Endothelial cell of umbilical vein (primary cell): ENCODE results near the gene PDLIM5. TPM values are rescaled to one million over a fixed set of nuclear protein-coding genes. Genes with fewer than 3 reads are reported as not detected.

Experiments used
- BruUV-seq: library from RNA; stranded (reverse); fragments of 400-500 nt; replicated peaks from 2 replicates; lab custom pipeline; 2021; lab: Mats Ljungman, UMichigan
- CTCF ChIA-PET: fragments of 300-600, 350-600 bp; sonication (Branson Sonifier 250); formaldehyde crosslinking; loops from one replicate; lab custom pipeline; 2021; ENCODE audit warnings: antibody characterized with exemption, inconsistent platforms; lab: Charles Lee
- POLR2A ChIA-PET: fragments of 300-600, 350-600 bp; sonication (Branson Sonifier 250); formaldehyde crosslinking; loops from one replicate; lab custom pipeline; 2021; ENCODE audit warnings: antibody characterized with exemption, inconsistent platforms; lab: Charles Lee
- DNase-seq: peaks from one replicate; pipeline ENCODE4 v3.0.0-alpha.2; 2011; ENCODE audit warnings: low read depth, low spot score
- FAIRE-seq: peaks from 2 replicates; lab custom pipeline; 2011; peaks lifted over from hg19 to GRCh38; lab: Jason Lieb, UNC
- H2AFZ ChIP-seq: 2 replicates; pipeline ENCODE4 v1.6.0; 2012; ENCODE audit warnings: low read depth, low read length, control low read depth, inconsistent platforms
- H3K27ac ChIP-seq: 2 replicates; pipeline ENCODE4 v1.5.1; 2011; ENCODE audit warnings: low read depth, mild to moderate bottlenecking, control low read depth, low read length, moderate library complexity; ENCODE audit not compliant: insufficient read depth
- H3K27me3 ChIP-seq, 2 experiments: 2 replicates each; pipeline versions ENCODE4 v1.6.0 to v1.6.1; 2011; ENCODE audit warnings: low read length in 2 of 2, mixed read lengths in 1 of 2; ENCODE audit not compliant: control insufficient read depth in 2 of 2, insufficient read depth in 2 of 2
- H3K36me3 ChIP-seq, 2 experiments: 2 replicates in 1 of 2; 3 replicates in 1 of 2; pipeline ENCODE4 v1.5.1; 2011; ENCODE audit warnings: low read length in 2 of 2, mild to moderate bottlenecking in 1 of 2, moderate library complexity in 1 of 2; ENCODE audit not compliant: control insufficient read depth in 2 of 2, insufficient read depth in 2 of 2; ENCODE audit errors: extremely low read depth in 1 of 2
- H3K4me1 ChIP-seq: 3 replicates; pipeline ENCODE4 v1.5.1; 2011; ENCODE audit warnings: mild to moderate bottlenecking, low read length; ENCODE audit not compliant: control insufficient read depth, insufficient read depth; ENCODE audit errors: extremely low read depth
- H3K4me2 ChIP-seq: 2 replicates; pipeline ENCODE4 v1.6.1; 2011; ENCODE audit warnings: low read length, control low read depth, mixed read lengths; ENCODE audit not compliant: insufficient read depth
- H3K4me3 ChIP-seq, 3 experiments: fragments of 200-600 bp in 1 of 3; sonication (generic), shearing (Covaris generic) in 1 of 3; replicated peaks in 1 of 3; 2 replicates each; pipeline ENCODE4 v1.5.1; 2011 to 2016; ENCODE audit warnings: control low read depth in 3 of 3, low read length in 3 of 3, mild to moderate bottlenecking in 2 of 3, inconsistent platforms in 1 of 3, low read depth in 1 of 3, moderate library complexity in 1 of 3; ENCODE audit not compliant: insufficient read depth in 1 of 3
- H3K79me2 ChIP-seq: 2 replicates; pipeline ENCODE4 v1.6.0; 2012; ENCODE audit warnings: low read length, inconsistent platforms; ENCODE audit not compliant: control insufficient read depth, insufficient read depth
- H3K9ac ChIP-seq: replicated peaks from 2 replicates; pipeline ENCODE3; 2011; ENCODE audit warnings: low read length, control low read depth; ENCODE audit not compliant: insufficient read depth; ENCODE audit errors: extremely low read depth
- H3K9me1 ChIP-seq: replicated peaks from 3 replicates; pipeline ENCODE4 v1.6.0; 2011; ENCODE audit warnings: mild to moderate bottlenecking, low read length; ENCODE audit not compliant: control insufficient read depth, insufficient read depth; ENCODE audit errors: extremely low read depth
- H3K9me3 ChIP-seq: replicated peaks from 2 replicates; pipeline ENCODE4 v1.5.1; 2012; ENCODE audit warnings: low read length, inconsistent platforms; ENCODE audit not compliant: control insufficient read depth, insufficient read depth
- H4K20me1 ChIP-seq: replicated peaks from 2 replicates; pipeline ENCODE3; 2011; ENCODE audit warnings: mild to moderate bottlenecking, low read length; ENCODE audit not compliant: control insufficient read depth, insufficient read depth; ENCODE audit errors: extremely low read depth
- EZH2 ChIP-seq: IDR thresholded peaks from 2 replicates; pipeline ENCODE4 v1.6.1; 2012; ENCODE audit warnings: borderline replicate concordance, low read depth, mild to moderate bottlenecking, moderate library complexity, low read length, inconsistent platforms; ENCODE audit not compliant: severe bottlenecking
- FOS ChIP-seq: IDR thresholded peaks from 2 replicates; pipeline ENCODE4 v1.6.1; 2011; ENCODE audit warnings: mild to moderate bottlenecking, low read length, moderate library complexity, borderline replicate concordance; ENCODE audit not compliant: insufficient read depth
- GATA2 ChIP-seq: IDR thresholded peaks from 2 replicates; pipeline ENCODE4 v1.7.0; 2011; ENCODE audit warnings: low read depth, mild to moderate bottlenecking, moderate library complexity, mixed read lengths, low read length; ENCODE audit not compliant: insufficient read length, insufficient read depth
- JUN ChIP-seq: IDR thresholded peaks from 2 replicates; pipeline ENCODE4 v1.6.1; 2011; ENCODE audit warnings: borderline replicate concordance, low read depth; ENCODE audit not compliant: insufficient read length, insufficient read depth
- MYC ChIP-seq: IDR thresholded peaks from one replicate; pipeline ENCODE4 v1.6.1; 2011; ENCODE audit warnings: mild to moderate bottlenecking, low read depth, low read length
- POLR2A ChIP-seq: IDR thresholded peaks from 2 replicates; pipeline ENCODE4 v1.6.1; 2012; ENCODE audit warnings: low read depth, mild to moderate bottlenecking, control low read depth, low read length
- POLR2AphosphoS5 ChIP-seq: IDR thresholded peaks from 2 replicates; pipeline ENCODE4 v1.6.1; 2012; ENCODE audit warnings: low read depth, mild to moderate bottlenecking, control low read depth, low read length, moderate library complexity; ENCODE audit not compliant: insufficient read depth
- dilution Hi-C: fragments of 300-500 bp; cut with MboI; formaldehyde crosslinking; loops from one replicate; pipeline ENCODE4 v1.15.0; 2019; ENCODE audit warnings: low sequenced_read_pairs; ENCODE audit not compliant: extremely low pct_ligation_motif_present
- intact Hi-C: fragments of 100-400 bp; cut with micrococcal nuclease; formaldehyde crosslinking; loops from one replicate; pipeline ENCODE4 v1.10.0; 2022
- polyA plus RNA-seq, 4 experiments: library from polyadenylated mRNA; depleted of rRNA in 3 of 4; stranded (reverse) in 3 of 4; unstranded in 1 of 4; fragments of >200 nt; gene quantifications; 2 replicates each; pipeline versions ENCODE4 v1.2.1 to v1.2.3, GENCODE V29; 2011 to 2012; ENCODE audit warnings: missing spikeins in 1 of 4
- total RNA-seq: library from RNA; stranded (reverse); gene quantifications from 2 replicates; pipeline ENCODE4 v1.2.3, GENCODE V29; 2021
- TF ChIP-seq, protein P1 (sequence below): IDR thresholded peaks from 2 replicates; pipeline ENCODE4 v1.6.1; 2011; ENCODE audit not compliant: insufficient read depth, insufficient read length
- TF ChIP-seq, protein P2 (sequence below), 2 donors: IDR thresholded peaks; 1 replicate in 1 of 2; 2 replicates in 1 of 2; pipeline ENCODE4 v1.5.1; 2011; ENCODE audit warnings: low read length in 2 of 2, mild to moderate bottlenecking in 2 of 2, moderate library complexity in 2 of 2, control low read depth in 1 of 2, inconsistent platforms in 1 of 2, low read depth in 1 of 2; ENCODE audit not compliant: insufficient read depth in 1 of 2; ENCODE audit errors: extremely low read depth in 1 of 2

Gene PDLIM5
- total and polyA plus RNA-seq, 2 donors (not counting 3 experiments of a cell fraction or from before 2014, with no cell fraction given), result 243 to 310 TPM

DNA sequence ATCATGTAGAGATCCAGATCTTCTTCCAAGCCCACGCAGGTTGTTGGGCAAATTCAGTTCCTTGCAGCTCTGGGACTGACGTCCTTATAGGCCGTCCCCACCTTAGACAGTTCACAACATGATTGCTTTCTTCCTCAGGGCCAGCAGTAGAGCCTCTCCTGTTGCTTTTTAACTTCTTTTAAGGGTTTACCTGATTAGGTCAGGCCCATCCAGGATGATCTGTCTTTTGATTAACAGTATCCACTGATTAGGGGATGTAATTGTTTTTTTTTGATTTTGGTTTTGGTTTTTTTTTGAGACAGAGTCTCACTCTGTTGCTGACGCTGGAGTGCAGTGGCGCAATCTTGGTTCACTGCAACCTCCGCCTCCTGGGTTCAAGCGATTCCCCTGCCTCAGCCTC, 197.0 kb downstream of the PDLIM5 start:
- no peaks in the 10 kb centered on the region for H4K20me1 ChIP-seq
- peaks cover 16% of the 10 kb centered on the region for H3K4me1 ChIP-seq
- no peak overlapping the region for H3K4me2 ChIP-seq
- intact Hi-C loops, result no loop called here
- dilution Hi-C loops, result no loop called here
- H3K27me3 ChIP-seq, result no peaks in the 10 kb centered on the region
- no peaks in the 10 kb centered on the region for H3K9me1 ChIP-seq
- no peak for FAIRE-seq
- ChIA-PET CTCF (no interaction called here), POLR2A (no interaction called here)
- H2AFZ ChIP-seq, result no peak overlapping the region
- peaks cover 0 to 23% of the 10 kb centered on the region in 2 experiments for H3K36me3 ChIP-seq
- TF ChIP-seq, protein P1, sequence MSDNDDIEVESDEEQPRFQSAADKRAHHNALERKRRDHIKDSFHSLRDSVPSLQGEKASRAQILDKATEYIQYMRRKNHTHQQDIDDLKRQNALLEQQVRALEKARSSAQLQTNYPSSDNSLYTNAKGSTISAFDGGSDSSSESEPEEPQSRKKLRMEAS, result no peak
- TF ChIP-seq EZH2 (no peak), MYC (no peak), POLR2AphosphoS5 (no peak), JUN (no peak), FOS (no peak), GATA2 (no peak), POLR2A (no peak)
- TF ChIP-seq, protein P2, sequence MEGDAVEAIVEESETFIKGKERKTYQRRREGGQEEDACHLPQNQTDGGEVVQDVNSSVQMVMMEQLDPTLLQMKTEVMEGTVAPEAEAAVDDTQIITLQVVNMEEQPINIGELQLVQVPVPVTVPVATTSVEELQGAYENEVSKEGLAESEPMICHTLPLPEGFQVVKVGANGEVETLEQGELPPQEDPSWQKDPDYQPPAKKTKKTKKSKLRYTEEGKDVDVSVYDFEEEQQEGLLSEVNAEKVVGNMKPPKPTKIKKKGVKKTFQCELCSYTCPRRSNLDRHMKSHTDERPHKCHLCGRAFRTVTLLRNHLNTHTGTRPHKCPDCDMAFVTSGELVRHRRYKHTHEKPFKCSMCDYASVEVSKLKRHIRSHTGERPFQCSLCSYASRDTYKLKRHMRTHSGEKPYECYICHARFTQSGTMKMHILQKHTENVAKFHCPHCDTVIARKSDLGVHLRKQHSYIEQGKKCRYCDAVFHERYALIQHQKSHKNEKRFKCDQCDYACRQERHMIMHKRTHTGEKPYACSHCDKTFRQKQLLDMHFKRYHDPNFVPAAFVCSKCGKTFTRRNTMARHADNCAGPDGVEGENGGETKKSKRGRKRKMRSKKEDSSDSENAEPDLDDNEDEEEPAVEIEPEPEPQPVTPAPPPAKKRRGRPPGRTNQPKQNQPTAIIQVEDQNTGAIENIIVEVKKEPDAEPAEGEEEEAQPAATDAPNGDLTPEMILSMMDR (IDR thresholded peaks at IDR 0.05; ENCODE audit: extremely low read depth in 1 of 2, insufficient read depth in 1 of 2, low read depth in 1 of 2, low read length in 2 of 2), result no peak
- H3K9me3 ChIP-seq, result no peaks in the 10 kb centered on the region
- H3K4me3 ChIP-seq, result no peak overlapping the region
- H3K79me2 ChIP-seq, result peaks cover 5% of the 10 kb centered on the region
- H3K27ac ChIP-seq, result no peak overlapping the region
- DNase-seq, result no peak
- H3K9ac ChIP-seq, result no peak overlapping the region
- no TSS peak for BruUV-seq
